ENCODE measurements around the gene PAK5. TPM values are rescaled to one million over a fixed set of nuclear protein-coding genes. Genes with fewer than 3 reads are reported as not detected.

Gene PAK5
- total and polyA plus RNA-seq, 2 donors (not counting 1 experiment from before 2014, with no cell fraction given): not detected

DNA sequence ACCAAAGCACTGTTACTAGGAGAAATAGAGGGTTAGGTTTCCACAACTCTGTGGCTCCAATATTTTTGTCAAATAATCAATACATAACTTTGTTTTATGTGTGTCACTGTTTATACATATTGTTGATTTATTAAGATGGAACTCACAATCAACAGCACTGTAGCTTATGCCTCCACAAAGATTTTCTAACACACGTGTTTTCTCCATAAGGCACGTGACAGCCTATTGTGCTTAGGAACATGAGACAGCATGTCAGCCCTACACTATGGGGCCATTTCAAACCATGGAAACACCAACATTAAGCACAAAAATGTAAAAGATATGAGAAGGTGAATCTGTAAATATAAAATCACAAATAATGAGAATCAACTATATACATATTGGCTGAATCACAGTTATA is 127.0 kb downstream of the PAK5 start:
- Histone ChIP-seq H3K4me1 (ENCODE audit: control insufficient read depth, extremely low read depth, insufficient read depth, low read length) (no peaks in the 10 kb centered on the region), H3K36me3 (ENCODE audit: control insufficient read depth, insufficient read depth, low read length) (no peaks in the 10 kb centered on the region), H4K20me1 (ENCODE audit: control insufficient read depth, extremely low read depth, insufficient read depth, low read length) (no peaks in the 10 kb centered on the region), H2AFZ (ENCODE audit: low read length) (no peak overlapping the region), H3K9me3 (ENCODE audit: control insufficient read depth, insufficient read depth, low read depth, low read length) (no peaks in the 10 kb centered on the region), H3K9ac (ENCODE audit: insufficient read depth, low read length) (no peak overlapping the region), H3K79me2 (ENCODE audit: control insufficient read depth, insufficient read depth, low read length) (no peaks in the 10 kb centered on the region), H3K27me3 (ENCODE audit: control insufficient read depth, insufficient read depth, low read length) (no peaks in the 10 kb centered on the region), H3K4me2 (ENCODE audit: extremely low read depth, insufficient read depth, low read length) (no peak overlapping the region), H3K27ac (ENCODE audit: insufficient read depth, low read length) (no peak overlapping the region), H3K4me3 (replicated peaks in 1 of 4; ENCODE audit: control extremely low read depth in 1 of 4, insufficient read depth in 1 of 4, low read depth in 3 of 4, low read length in 4 of 4) (no peak overlapping the region)
- no peak for DNase-seq (ENCODE audit: low read depth in 2 of 2)
- TF ChIP-seq, protein P1, sequence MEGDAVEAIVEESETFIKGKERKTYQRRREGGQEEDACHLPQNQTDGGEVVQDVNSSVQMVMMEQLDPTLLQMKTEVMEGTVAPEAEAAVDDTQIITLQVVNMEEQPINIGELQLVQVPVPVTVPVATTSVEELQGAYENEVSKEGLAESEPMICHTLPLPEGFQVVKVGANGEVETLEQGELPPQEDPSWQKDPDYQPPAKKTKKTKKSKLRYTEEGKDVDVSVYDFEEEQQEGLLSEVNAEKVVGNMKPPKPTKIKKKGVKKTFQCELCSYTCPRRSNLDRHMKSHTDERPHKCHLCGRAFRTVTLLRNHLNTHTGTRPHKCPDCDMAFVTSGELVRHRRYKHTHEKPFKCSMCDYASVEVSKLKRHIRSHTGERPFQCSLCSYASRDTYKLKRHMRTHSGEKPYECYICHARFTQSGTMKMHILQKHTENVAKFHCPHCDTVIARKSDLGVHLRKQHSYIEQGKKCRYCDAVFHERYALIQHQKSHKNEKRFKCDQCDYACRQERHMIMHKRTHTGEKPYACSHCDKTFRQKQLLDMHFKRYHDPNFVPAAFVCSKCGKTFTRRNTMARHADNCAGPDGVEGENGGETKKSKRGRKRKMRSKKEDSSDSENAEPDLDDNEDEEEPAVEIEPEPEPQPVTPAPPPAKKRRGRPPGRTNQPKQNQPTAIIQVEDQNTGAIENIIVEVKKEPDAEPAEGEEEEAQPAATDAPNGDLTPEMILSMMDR (conservative IDR thresholded peaks at IDR 0.05 in 1 of 2, IDR thresholded peaks at IDR 0.05 in 1 of 2; ENCODE audit: low read depth in 1 of 2, low read length in 2 of 2): no peak
- no peak for TF ChIP-seq EZH2 (IDR thresholded peaks at IDR 0.05; ENCODE audit: low read length, missing control alignments)

DNA sequence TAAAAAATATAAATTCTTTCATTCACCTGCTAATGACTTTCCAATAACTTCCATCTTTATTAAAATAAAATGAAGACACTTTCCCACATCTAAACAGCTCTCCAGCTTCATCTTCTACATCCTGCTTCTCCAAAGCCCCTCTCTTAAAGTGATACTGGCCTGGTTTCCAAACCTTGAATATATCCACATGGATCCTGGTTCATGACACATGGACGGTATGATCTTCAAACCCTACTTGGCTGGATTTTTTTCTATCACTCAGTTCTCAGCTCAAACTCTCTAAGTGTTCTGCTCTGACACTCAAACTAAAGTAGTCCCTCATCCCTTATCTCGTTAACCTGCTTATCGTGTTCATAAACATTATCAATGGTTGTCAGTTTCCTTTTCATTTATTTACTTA is 128.2 kb downstream of the PAK5 start:
- Histone ChIP-seq H3K9me3 (ENCODE audit: control insufficient read depth, insufficient read depth, low read depth, low read length) (no peaks in the 10 kb centered on the region), H3K79me2 (ENCODE audit: control insufficient read depth, insufficient read depth, low read length) (no peaks in the 10 kb centered on the region), H3K9ac (ENCODE audit: insufficient read depth, low read length) (no peak overlapping the region), H3K27ac (ENCODE audit: insufficient read depth, low read length) (no peak overlapping the region), H3K4me2 (ENCODE audit: extremely low read depth, insufficient read depth, low read length) (no peak overlapping the region), H4K20me1 (ENCODE audit: control insufficient read depth, extremely low read depth, insufficient read depth, low read length) (no peaks in the 10 kb centered on the region), H3K4me1 (ENCODE audit: control insufficient read depth, extremely low read depth, insufficient read depth, low read length) (no peaks in the 10 kb centered on the region), H3K4me3 (replicated peaks in 1 of 4; ENCODE audit: control extremely low read depth in 1 of 4, insufficient read depth in 1 of 4, low read depth in 3 of 4, low read length in 4 of 4) (no peak overlapping the region), H3K36me3 (ENCODE audit: control insufficient read depth, insufficient read depth, low read length) (no peaks in the 10 kb centered on the region), H3K27me3 (ENCODE audit: control insufficient read depth, insufficient read depth, low read length) (no peaks in the 10 kb centered on the region), H2AFZ (ENCODE audit: low read length) (no peak overlapping the region)
- TF ChIP-seq, protein P1 (conservative IDR thresholded peaks at IDR 0.05 in 1 of 2, IDR thresholded peaks at IDR 0.05 in 1 of 2; ENCODE audit: low read depth in 1 of 2, low read length in 2 of 2): no peak
- TF ChIP-seq EZH2 (IDR thresholded peaks at IDR 0.05; ENCODE audit: low read length, missing control alignments): no peak
- DNase-seq (ENCODE audit: low read depth in 2 of 2): no peak

DNA sequence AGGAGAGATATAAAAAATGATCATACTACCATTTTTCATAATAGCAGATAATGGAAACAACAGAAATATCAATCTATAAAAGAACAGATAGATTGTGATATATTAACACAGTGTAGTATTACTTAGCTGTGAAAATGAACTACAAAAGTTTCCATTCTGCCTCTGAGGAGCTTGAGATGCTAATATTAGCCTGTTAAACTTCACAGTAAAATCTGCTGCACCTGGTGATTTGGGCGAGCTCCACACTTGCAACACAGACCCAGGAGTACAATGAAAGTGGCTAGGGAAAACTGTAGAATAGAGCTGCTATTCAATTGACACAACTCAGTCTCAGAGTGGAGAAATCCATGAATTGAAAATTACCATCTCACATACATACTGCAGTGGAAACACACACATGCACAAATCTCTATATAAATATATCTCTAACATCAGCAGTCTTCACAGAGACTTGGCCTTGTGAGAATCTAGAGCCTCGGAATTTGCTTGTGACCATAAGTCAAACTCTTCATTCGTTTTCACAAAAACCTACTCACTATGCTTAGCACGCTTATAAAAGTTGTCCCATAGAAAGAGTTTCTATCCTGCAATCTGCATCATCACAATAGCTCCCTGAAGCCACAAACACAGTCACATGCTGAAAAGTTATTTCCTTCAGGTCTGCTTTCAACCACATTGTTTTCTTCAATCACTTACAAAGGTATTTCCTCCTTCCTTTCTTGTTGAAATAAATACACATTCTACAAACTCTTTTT is 133.0 kb downstream of the PAK5 start:
- TF ChIP-seq, protein P1 (conservative IDR thresholded peaks at IDR 0.05 in 1 of 2, IDR thresholded peaks at IDR 0.05 in 1 of 2; ENCODE audit: low read depth in 1 of 2, low read length in 2 of 2): no peak
- TF ChIP-seq EZH2 (IDR thresholded peaks at IDR 0.05; ENCODE audit: low read length, missing control alignments): no peak
- H2AFZ ChIP-seq (ENCODE audit: low read length): no peak overlapping the region
- no peaks in the 10 kb centered on the region for H3K9me3 ChIP-seq (ENCODE audit: control insufficient read depth, insufficient read depth, low read depth, low read length)
- H3K79me2 ChIP-seq (ENCODE audit: control insufficient read depth, insufficient read depth, low read length): no peaks in the 10 kb centered on the region
- no peak for DNase-seq (ENCODE audit: low read depth in 2 of 2)
- H3K4me2 ChIP-seq (ENCODE audit: extremely low read depth, insufficient read depth, low read length): no peak overlapping the region
- H3K27ac ChIP-seq (ENCODE audit: insufficient read depth, low read length): no peak overlapping the region
- no peaks in the 10 kb centered on the region for H3K4me1 ChIP-seq (ENCODE audit: control insufficient read depth, extremely low read depth, insufficient read depth, low read length)
- H3K9ac ChIP-seq (ENCODE audit: insufficient read depth, low read length): no peak overlapping the region
- no peaks in the 10 kb centered on the region for H3K36me3 ChIP-seq (ENCODE audit: control insufficient read depth, insufficient read depth, low read length)
- H4K20me1 ChIP-seq (ENCODE audit: control insufficient read depth, extremely low read depth, insufficient read depth, low read length): no peaks in the 10 kb centered on the region
- H3K4me3 ChIP-seq (replicated peaks in 1 of 4; ENCODE audit: control extremely low read depth in 1 of 4, insufficient read depth in 1 of 4, low read depth in 3 of 4, low read length in 4 of 4): no peak overlapping the region
- no peaks in the 10 kb centered on the region for H3K27me3 ChIP-seq (ENCODE audit: control insufficient read depth, insufficient read depth, low read length)
